BE2C (cell line): ENCODE results near the gene PLXDC1.

Experiments
- DNase-seq: peaks from one replicate; pipeline ENCODE4 v3.0.0-alpha.2; 2020
- H3K27me3 ChIP-seq: fragments of 250-450 bp; sonication (Bioruptor Pico); 2 replicates; pipeline ENCODE4 v1.5.1; 2020; ENCODE audit warnings: mild to moderate bottlenecking
- H3K36me3 ChIP-seq: fragments of 250-450 bp; sonication (Bioruptor Pico); 2 replicates; pipeline ENCODE4 v1.5.1; 2020; ENCODE audit warnings: mild to moderate bottlenecking
- H3K4me1 ChIP-seq: fragments of 250-450 bp; sonication (Bioruptor Pico); 2 replicates; pipeline ENCODE4 v1.5.1; 2020
- H3K4me3 ChIP-seq: 2 replicates; pipeline ENCODE4 v1.5.1; 2011; ENCODE audit warnings: low read depth, low read length
- H3K9me3 ChIP-seq: fragments of 250-450 bp; sonication (Bioruptor Pico); 2 replicates; pipeline ENCODE4 v1.5.1; 2020
- CTCF ChIP-seq: IDR thresholded peaks from 2 replicates; pipeline ENCODE4 v1.5.1; 2012; ENCODE audit warnings: mild to moderate bottlenecking, low read depth, low read length

PLXDC1 gene

DNA sequence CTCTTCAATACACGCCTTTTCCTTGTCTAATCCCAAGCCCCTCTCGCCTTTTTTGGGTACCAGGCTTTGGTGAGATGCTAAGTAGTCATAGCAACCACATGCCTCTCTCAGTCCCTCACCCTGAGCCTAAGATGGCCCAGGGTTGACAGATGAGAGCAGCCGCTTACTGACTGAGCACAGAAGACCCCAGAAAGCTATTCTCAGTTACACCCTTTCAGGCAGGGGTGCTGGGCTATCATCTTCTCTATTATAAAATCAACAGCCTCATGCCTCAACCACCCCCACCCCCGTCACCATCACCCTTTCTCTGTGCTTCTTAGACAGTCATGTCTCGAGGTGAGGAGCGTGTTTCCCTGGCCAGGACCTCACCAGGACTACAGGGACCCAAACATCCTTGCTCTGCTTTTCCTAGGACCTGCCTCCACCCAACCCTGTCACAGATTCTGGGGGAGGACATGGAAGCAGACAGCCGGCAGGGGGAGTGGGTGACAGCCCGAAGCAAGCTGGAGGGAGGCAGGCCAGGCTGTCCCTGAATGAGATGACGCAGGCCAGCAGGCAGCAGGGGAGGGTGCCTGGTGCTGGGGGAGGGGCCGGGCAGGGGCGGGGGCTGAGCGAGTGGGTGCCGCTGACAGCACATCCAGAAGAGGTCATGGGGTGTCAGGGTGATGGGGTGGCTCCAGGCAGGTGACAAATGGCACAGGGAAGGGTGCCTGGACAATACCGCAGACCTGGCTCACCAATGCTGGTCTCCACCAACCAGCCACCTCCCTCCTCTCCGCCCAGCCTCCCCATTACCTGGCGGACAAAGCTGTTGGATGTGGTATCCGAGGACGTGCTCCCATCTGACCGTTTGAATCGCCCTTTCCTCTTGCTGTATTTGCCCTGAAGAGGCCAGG lies 42.9 kb upstream of the PLXDC1 start:
- Histone ChIP-seq H3K4me3 (peak overlapping the region; percentile 31), H3K36me3 (peaks cover 17% of the 10 kb centered on the region), H3K9me3 (no peaks in the 10 kb centered on the region), H3K27me3 (no peaks in the 10 kb centered on the region), H3K4me1 (peaks cover 8% of the 10 kb centered on the region; the same call in 1 of the 2 replicates)
- peak; percentile 79 for TF ChIP-seq CTCF
- peak; percentile 91 for DNase-seq

GRCh38 chr17:39193346-39193745 lies 41.9 kb upstream of the PLXDC1 start:
- Histone ChIP-seq H3K4me3 (no peak overlapping the region), H3K4me1 (peaks cover 8% of the 10 kb centered on the region; the same call in 1 of the 2 replicates), H3K36me3 (peaks cover 24% of the 10 kb centered on the region), H3K27me3 (no peaks in the 10 kb centered on the region), H3K9me3 (no peaks in the 10 kb centered on the region)
- DNase-seq: no peak
- TF ChIP-seq CTCF: no peak

DNA sequence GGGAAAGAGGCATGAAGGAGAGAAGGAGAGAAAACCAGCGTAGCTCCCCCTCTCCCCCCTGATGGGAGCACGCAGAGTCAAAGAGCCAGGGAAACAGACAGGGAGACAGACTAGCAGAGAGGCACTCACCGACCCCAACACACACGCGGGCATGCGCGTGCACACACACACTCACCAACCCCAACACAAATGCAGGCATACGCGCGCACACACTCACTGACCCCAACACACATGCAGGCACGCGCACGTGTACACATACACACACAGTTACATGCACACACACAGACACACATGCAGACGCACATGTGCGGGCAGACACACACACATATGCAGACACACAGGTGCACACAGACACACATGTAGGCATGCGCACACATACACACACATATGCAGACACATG lies 41.5 kb upstream of the PLXDC1 start:
- H3K36me3 ChIP-seq: peaks cover 25% of the 10 kb centered on the region
- TF ChIP-seq CTCF: no peak

GRCh38 chr17:39191750-39192510 lies 40.5 kb upstream of the PLXDC1 start:
- no peak for TF ChIP-seq CTCF
- H3K9me3 ChIP-seq: no peaks in the 10 kb centered on the region
- H3K36me3 ChIP-seq: peaks cover 29% of the 10 kb centered on the region
- no peaks in the 10 kb centered on the region for H3K27me3 ChIP-seq
- H3K4me3 ChIP-seq: no peak overlapping the region
- no peak for DNase-seq
- peaks cover 8% of the 10 kb centered on the region; the same call in 1 of the 2 replicates for H3K4me1 ChIP-seq

More for the DNA sequence above, 41.5 kb upstream of the PLXDC1 start:
- H3K9me3 ChIP-seq: no peaks in the 10 kb centered on the region
- no peak for DNase-seq
- no peaks in the 10 kb centered on the region for H3K27me3 ChIP-seq
- H3K4me1 ChIP-seq: peaks cover 8% of the 10 kb centered on the region; the same call in 1 of the 2 replicates
- H3K4me3 ChIP-seq: no peak overlapping the region

GRCh38 chr17:39187152-39187830 lies 35.9 kb upstream of the PLXDC1 start:
- H3K36me3 ChIP-seq: peaks cover 33% of the 10 kb centered on the region

More at GRCh38 chr17:39187152-39187830, 35.9 kb upstream of the PLXDC1 start:
- no peak for TF ChIP-seq CTCF
- H3K4me3 ChIP-seq: no peak overlapping the region
- H3K9me3 ChIP-seq: no peaks in the 10 kb centered on the region
- H3K27me3 ChIP-seq: no peaks in the 10 kb centered on the region
- H3K4me1 ChIP-seq: no peaks in the 10 kb centered on the region
- DNase-seq: no peak
